Cardiac fibroblast (primary cell): ENCODE results near the gene AAK1.
"Not testable (repeated sequence)": the region's sequence is repeated elsewhere in the genome, so short reads cannot be mapped to it uniquely, and the experiment has no call there.

Source experiments
- DNase-seq, 2 donors: peaks; one replicate each; pipeline versions ENCODE4 v3.0.0 to v3.0.0-alpha.2; 2010; ENCODE audit warnings: low read depth in 2 of 2
- H3K4me3 ChIP-seq, 2 donors: replicated peaks in 1 of 2; 1 replicate in 1 of 2; 2 replicates in 1 of 2; pipeline ENCODE4 v1.5.1; 2011; ENCODE audit warnings: low read depth in 2 of 2, low read length in 2 of 2, mild to moderate bottlenecking in 2 of 2, moderate library complexity in 1 of 2
- CTCF ChIP-seq: IDR thresholded peaks from one replicate; pipeline ENCODE4 v1.5.1; 2011; ENCODE audit warnings: low read depth, mild to moderate bottlenecking, low read length, inconsistent platforms

The AAK1 gene

GRCh38 chr2:69660637-69661036 lies 17.1 kb upstream of the AAK1 start:
- no peak overlapping the region for H3K4me3 ChIP-seq
- TF ChIP-seq CTCF: no peak
- DNase-seq: no peak

- no peak for TF ChIP-seq CTCF
- DNase-seq: no peak
- no peak overlapping the region for H3K4me3 ChIP-seq
Measured at GRCh38 chr2:69659941-69660483, 16.5 kb upstream of the AAK1 start.

GRCh38 chr2:69659349-69659748 lies 15.8 kb upstream of the AAK1 start:
- no peak for DNase-seq
- TF ChIP-seq CTCF: no peak
- H3K4me3 ChIP-seq: no peak overlapping the region

GRCh38 chr2:69652206-69652605 lies 8.7 kb upstream of the AAK1 start:
- DNase-seq: peak; percentile 33 to 92
- TF ChIP-seq CTCF: no peak
- no peak overlapping the region for H3K4me3 ChIP-seq

- not testable (repeated sequence) for H3K4me3 ChIP-seq, DNase-seq
Measured at GRCh38 chr2:69647196-69647595, 3.7 kb upstream of the AAK1 start.

- TF ChIP-seq CTCF: no peak
- no peak overlapping the region for H3K4me3 ChIP-seq
- DNase-seq: no peak
Measured at GRCh38 chr2:69646714-69647113, 3.2 kb upstream of the AAK1 start.

- no peak overlapping the region for H3K4me3 ChIP-seq
- DNase-seq: no peak
- no peak for TF ChIP-seq CTCF
Measured at GRCh38 chr2:69645921-69646320, 2.4 kb upstream of the AAK1 start.
